ENCODE measurements around the gene SPON1.
"Not testable (repeated sequence)": the region's sequence is repeated elsewhere in the genome, so short reads cannot be mapped to it uniquely, and the experiment has no call there.

SPON1 gene

DNA sequence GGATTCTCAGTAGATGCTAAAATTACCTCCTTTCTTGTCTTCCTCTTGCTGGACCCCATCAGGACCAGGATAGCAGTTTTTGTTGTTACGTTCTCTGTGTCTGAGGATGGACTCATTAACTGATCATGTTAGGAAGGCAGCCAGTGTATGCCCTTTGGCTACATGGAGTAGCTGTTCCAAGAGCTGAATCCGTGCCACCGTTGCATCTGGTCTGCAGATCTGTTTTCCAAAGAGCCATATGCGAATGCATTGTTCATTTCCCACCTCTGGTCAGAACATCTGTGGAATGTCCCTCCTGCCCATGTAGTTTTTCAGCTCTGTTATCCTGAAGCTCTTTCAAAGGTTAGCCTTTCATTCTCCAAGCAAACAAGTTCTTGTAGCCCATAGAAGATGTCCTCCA is 188.4 kb downstream of the SPON1 start:
- H3K4me3 ChIP-seq (ENCODE audit: low read depth, low read length), result no peak overlapping the region
- TF ChIP-seq, protein P1, sequence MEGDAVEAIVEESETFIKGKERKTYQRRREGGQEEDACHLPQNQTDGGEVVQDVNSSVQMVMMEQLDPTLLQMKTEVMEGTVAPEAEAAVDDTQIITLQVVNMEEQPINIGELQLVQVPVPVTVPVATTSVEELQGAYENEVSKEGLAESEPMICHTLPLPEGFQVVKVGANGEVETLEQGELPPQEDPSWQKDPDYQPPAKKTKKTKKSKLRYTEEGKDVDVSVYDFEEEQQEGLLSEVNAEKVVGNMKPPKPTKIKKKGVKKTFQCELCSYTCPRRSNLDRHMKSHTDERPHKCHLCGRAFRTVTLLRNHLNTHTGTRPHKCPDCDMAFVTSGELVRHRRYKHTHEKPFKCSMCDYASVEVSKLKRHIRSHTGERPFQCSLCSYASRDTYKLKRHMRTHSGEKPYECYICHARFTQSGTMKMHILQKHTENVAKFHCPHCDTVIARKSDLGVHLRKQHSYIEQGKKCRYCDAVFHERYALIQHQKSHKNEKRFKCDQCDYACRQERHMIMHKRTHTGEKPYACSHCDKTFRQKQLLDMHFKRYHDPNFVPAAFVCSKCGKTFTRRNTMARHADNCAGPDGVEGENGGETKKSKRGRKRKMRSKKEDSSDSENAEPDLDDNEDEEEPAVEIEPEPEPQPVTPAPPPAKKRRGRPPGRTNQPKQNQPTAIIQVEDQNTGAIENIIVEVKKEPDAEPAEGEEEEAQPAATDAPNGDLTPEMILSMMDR (IDR thresholded peaks at IDR 0.05; ENCODE audit: borderline replicate concordance, insufficient read depth, low read depth, low read length), result no peak

GRCh38 chr11:14154103-14154502 is 191.6 kb downstream of the SPON1 start:
- H3K4me3 ChIP-seq (ENCODE audit: low read depth, low read length), result not testable (repeated sequence)

- TF ChIP-seq, protein P1 (IDR thresholded peaks at IDR 0.05; ENCODE audit: borderline replicate concordance, insufficient read depth, low read depth, low read length), result no peak
- H3K4me3 ChIP-seq (ENCODE audit: low read depth, low read length), result no peak overlapping the region
These were observed 195.9 kb downstream of the SPON1 start for GRCh38 chr11:14158393-14158792.

GRCh38 chr11:14163576-14163975 is 201.1 kb downstream of the SPON1 start:
- TF ChIP-seq, protein P1 (IDR thresholded peaks at IDR 0.05; ENCODE audit: borderline replicate concordance, insufficient read depth, low read depth, low read length), result no peak
- H3K4me3 ChIP-seq (ENCODE audit: low read depth, low read length), result no peak overlapping the region

- not testable (repeated sequence) for H3K4me3 ChIP-seq (ENCODE audit: low read depth, low read length)
These were observed 211.2 kb downstream of the SPON1 start for GRCh38 chr11:14173679-14174078.

DNA sequence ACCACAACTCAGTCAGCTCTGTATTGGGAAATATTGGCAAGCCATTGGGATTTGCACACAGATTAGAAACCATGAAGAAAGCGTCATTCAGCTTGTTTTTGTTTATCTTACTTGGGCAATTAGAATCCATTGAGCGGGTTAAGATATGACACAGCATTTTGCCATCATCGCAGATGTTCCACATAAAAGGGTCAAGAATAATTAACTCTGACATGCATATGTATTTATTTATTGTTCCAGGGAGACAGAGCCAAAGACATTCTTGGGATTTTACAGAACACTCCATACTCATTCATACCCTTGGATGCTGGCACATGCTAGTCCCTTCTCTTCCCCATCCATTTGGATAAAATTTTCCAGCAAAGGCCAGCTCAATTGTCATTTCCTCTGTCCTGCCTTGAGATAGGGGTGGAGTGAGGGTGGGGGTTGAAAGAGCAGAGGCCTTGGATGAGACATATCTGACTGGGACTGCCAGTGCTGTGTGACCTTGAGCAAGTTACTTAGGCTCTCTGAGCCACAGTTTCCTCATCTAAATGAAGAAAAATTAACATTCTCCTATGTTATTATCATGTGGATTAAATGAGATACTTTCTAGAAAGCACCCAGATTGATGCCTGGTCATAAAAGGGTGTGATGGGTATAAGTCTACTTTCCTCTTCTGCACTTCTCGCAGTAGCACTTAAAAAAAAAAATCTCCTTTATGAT is 216.7 kb downstream of the SPON1 start:
- H3K4me3 ChIP-seq (ENCODE audit: low read depth, low read length), result no peak overlapping the region

DNA sequence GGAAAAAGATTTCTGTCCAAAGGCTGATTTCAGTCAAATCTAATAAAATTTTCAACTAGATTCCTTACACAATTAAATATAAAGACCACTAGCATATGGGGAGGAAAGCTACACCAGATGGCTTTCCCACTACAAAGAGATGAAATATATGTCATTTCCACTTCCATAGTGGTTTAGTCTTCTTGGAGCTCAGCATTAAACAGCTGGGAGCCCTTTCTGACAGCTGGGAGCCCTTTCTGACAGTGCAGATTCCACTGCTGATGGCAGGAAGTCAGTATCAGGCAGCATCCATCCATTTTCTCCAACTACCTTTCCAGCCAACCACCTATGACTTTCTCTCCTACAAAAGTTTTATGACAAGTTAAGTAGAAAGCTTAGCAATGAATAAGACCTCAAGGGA is 218.6 kb downstream of the SPON1 start:
- TF ChIP-seq, protein P1 (IDR thresholded peaks at IDR 0.05; ENCODE audit: borderline replicate concordance, insufficient read depth, low read depth, low read length), result no peak
- no peak overlapping the region for H3K4me3 ChIP-seq (ENCODE audit: low read depth, low read length)

More for the DNA sequence above, 216.7 kb downstream of the SPON1 start:
- TF ChIP-seq, protein P1 (IDR thresholded peaks at IDR 0.05; ENCODE audit: borderline replicate concordance, insufficient read depth, low read depth, low read length), result no peak

GRCh38 chr11:14182833-14183364 is 220.4 kb downstream of the SPON1 start:
- TF ChIP-seq, protein P1 (IDR thresholded peaks at IDR 0.05; ENCODE audit: borderline replicate concordance, insufficient read depth, low read depth, low read length), result no peak
- H3K4me3 ChIP-seq (ENCODE audit: low read depth, low read length), result no peak overlapping the region

Data from GM12875 (cell line).